Parathyroid adenoma (tissue), 2 donors: Measurements from ENCODE around the gene PTPRM.

Source experiments
- H2AFZ ChIP-seq: fragments of 300-600 bp; sonication (generic); one replicate; pipeline ENCODE4 v1.7.0; 2017; ENCODE audit warnings: antibody characterized with exemption, mild to moderate bottlenecking
- H3K27ac ChIP-seq: fragments of 300-600 bp; sonication (generic); one replicate; pipeline ENCODE4 v1.7.0; 2017
- H3K27me3 ChIP-seq: fragments of 300-600 bp; sonication (generic); one replicate; pipeline ENCODE4 v1.7.0; 2017; ENCODE audit warnings: low read length; ENCODE audit not compliant: control insufficient read depth, insufficient read depth
- H3K36me3 ChIP-seq: fragments of 300-600 bp; sonication (generic); one replicate; pipeline ENCODE4 v1.7.0; 2017; ENCODE audit warnings: low read length; ENCODE audit not compliant: control insufficient read depth, insufficient read depth
- H3K4me1 ChIP-seq: fragments of 300-600 bp; sonication (generic); one replicate; pipeline ENCODE4 v1.7.0; 2017; ENCODE audit warnings: control low read depth
- H3K4me2 ChIP-seq: fragments of 300-600 bp; sonication (generic); one replicate; pipeline ENCODE4 v1.7.0; 2017; ENCODE audit warnings: low read length
- H3K4me3 ChIP-seq: fragments of 300-600 bp; sonication (generic); one replicate; pipeline ENCODE4 v1.7.0; 2017; ENCODE audit warnings: low read depth, low read length
- H3K79me2 ChIP-seq: fragments of 300-600 bp; sonication (generic); one replicate; pipeline ENCODE4 v1.7.0; 2017; ENCODE audit warnings: control low read depth
- H3K9ac ChIP-seq: fragments of 300-600 bp; sonication (generic); one replicate; pipeline ENCODE4 v1.7.0; 2017; ENCODE audit warnings: mild to moderate bottlenecking
- H3K9me3 ChIP-seq: fragments of 300-600 bp; sonication (generic); one replicate; pipeline ENCODE4 v1.7.0; 2017; ENCODE audit warnings: low read length; ENCODE audit not compliant: control insufficient read depth
- CTCF ChIP-seq: fragments of 300-600 bp; sonication (generic); IDR thresholded peaks from one replicate; pipeline ENCODE4 v1.7.0; 2017; ENCODE audit warnings: antibody characterized with exemption, mild to moderate bottlenecking
- donor health status: primary hyperparathyroidism.

Gene PTPRM

GRCh38 chr18:7870266-7870665 lies 303.1 kb downstream of the PTPRM start:
- Histone ChIP-seq H3K36me3 (no peaks in the 10 kb centered on the region), H3K27me3 (no peaks in the 10 kb centered on the region), H3K4me1 (peaks cover 3% of the 10 kb centered on the region), H3K4me3 (no peak overlapping the region), H3K27ac (no peak overlapping the region), H2AFZ (no peak overlapping the region), H3K79me2 (peaks cover 3% of the 10 kb centered on the region), H3K9ac (no peak overlapping the region), H3K9me3 (no peaks in the 10 kb centered on the region), H3K4me2 (no peak overlapping the region)
- TF ChIP-seq CTCF: no peak

- no peak overlapping the region for H3K4me3 ChIP-seq
- H3K36me3 ChIP-seq: no peaks in the 10 kb centered on the region
- no peaks in the 10 kb centered on the region for H3K27me3 ChIP-seq
- peaks cover 3% of the 10 kb centered on the region for H3K4me1 ChIP-seq
- H3K4me2 ChIP-seq: no peak overlapping the region
- no peak overlapping the region for H2AFZ ChIP-seq
- H3K9ac ChIP-seq: no peak overlapping the region
- no peak for TF ChIP-seq CTCF
- H3K79me2 ChIP-seq: peaks cover 3% of the 10 kb centered on the region
- H3K9me3 ChIP-seq: no peaks in the 10 kb centered on the region
- no peak overlapping the region for H3K27ac ChIP-seq
Measured at GRCh38 chr18:7870855-7871254, 303.7 kb downstream of the PTPRM start.

DNA sequence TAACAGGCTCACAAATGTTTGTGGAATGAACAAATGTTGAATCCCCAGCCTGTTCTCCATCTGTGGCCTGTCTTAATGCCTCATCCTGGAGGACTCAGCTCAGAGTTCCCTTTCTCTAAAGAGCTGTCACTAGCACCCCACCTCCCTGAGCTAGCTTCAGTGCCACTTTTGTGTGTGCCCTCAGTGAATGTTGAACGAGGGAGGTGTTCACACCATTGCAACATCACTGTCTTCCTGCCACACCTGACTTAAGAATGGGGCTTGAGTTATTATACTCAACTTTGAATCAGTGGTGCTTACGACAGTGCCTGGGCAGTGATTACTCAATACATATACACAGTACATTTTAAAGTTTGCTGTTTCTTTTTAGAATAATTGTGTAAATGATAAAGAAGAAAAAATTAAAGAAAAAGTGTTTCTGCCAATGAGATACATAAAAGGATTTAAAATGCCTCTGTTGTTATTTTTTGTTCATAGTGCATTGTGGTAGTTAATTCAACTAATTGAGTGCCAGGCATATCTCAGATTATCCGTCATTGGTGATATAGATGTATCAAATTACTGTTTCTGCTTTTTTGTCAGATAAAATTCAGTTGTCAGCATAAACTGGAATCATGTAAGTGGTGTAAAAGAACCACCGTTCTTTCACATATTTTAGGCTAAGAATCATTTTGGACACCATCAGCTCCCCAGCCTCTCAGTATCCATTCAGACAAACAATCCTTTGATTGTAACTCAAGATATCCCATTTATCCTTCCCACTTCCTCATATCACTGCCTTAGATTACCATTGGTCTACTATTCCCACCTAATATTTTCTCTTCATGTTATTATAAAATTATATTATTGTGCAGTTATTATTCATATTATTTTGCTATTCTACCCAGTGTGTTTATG lies 304.7 kb downstream of the PTPRM start:
- H2AFZ ChIP-seq: no peak overlapping the region
- H3K27me3 ChIP-seq: no peaks in the 10 kb centered on the region
- no peak overlapping the region for H3K4me3 ChIP-seq
- H3K36me3 ChIP-seq: no peaks in the 10 kb centered on the region
- H3K79me2 ChIP-seq: peaks cover 3% of the 10 kb centered on the region
- H3K27ac ChIP-seq: no peak overlapping the region
- no peak overlapping the region for H3K4me2 ChIP-seq
- no peak for TF ChIP-seq CTCF
- H3K9ac ChIP-seq: no peak overlapping the region
- H3K9me3 ChIP-seq: no peaks in the 10 kb centered on the region
- peaks cover 3% of the 10 kb centered on the region for H3K4me1 ChIP-seq

DNA sequence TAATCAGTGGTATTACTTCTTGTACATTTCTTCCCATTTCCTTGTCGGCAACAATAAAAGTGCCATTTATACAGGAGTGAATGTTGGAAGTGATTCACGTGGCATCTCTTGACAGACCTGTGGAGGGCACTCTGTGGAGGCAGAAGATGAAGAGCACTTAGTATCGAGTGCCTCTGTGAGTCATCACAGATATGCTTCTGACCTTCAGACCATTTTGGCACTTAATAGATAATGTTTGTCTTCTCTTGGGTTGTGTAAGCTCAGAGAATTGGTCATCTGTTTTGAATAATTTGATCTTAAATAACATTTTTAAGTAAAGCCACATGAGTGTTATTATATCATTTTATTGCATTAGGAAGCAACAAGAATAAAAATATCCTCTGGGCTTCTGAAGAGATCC lies 305.5 kb downstream of the PTPRM start:
- Histone ChIP-seq H3K36me3 (no peaks in the 10 kb centered on the region), H3K79me2 (peaks cover 3% of the 10 kb centered on the region), H3K9ac (no peak overlapping the region), H3K27ac (no peak overlapping the region), H3K4me1 (peaks cover 3% of the 10 kb centered on the region), H2AFZ (no peak overlapping the region), H3K4me3 (no peak overlapping the region), H3K4me2 (no peak overlapping the region), H3K27me3 (no peaks in the 10 kb centered on the region), H3K9me3 (no peaks in the 10 kb centered on the region)
- no peak for TF ChIP-seq CTCF

GRCh38 chr18:7873316-7873715 lies 306.2 kb downstream of the PTPRM start:
- Histone ChIP-seq H3K79me2 (peaks cover 3% of the 10 kb centered on the region), H3K27ac (no peak overlapping the region), H3K36me3 (no peaks in the 10 kb centered on the region), H3K4me1 (peaks cover 3% of the 10 kb centered on the region), H3K9me3 (no peaks in the 10 kb centered on the region), H3K9ac (no peak overlapping the region), H3K27me3 (no peaks in the 10 kb centered on the region), H3K4me3 (no peak overlapping the region), H2AFZ (no peak overlapping the region), H3K4me2 (no peak overlapping the region)
- no peak for TF ChIP-seq CTCF
